Activated CD4-positive, alpha-beta T cell treated with anti-CD3 and anti-CD28 coated beads, Interleukin-2, amount 50 U/mL, for 4 hours (primary cell): ENCODE data around the gene PBX1.
"Not testable (repeated sequence)": the region's sequence is repeated elsewhere in the genome, so short reads cannot be mapped to it uniquely, and the experiment has no call there.

Source experiments
- DNase-seq, 2 experiments: peaks; one replicate each; pipeline ENCODE4 v3.0.0-alpha.2; 2020

PBX1 gene

DNA sequence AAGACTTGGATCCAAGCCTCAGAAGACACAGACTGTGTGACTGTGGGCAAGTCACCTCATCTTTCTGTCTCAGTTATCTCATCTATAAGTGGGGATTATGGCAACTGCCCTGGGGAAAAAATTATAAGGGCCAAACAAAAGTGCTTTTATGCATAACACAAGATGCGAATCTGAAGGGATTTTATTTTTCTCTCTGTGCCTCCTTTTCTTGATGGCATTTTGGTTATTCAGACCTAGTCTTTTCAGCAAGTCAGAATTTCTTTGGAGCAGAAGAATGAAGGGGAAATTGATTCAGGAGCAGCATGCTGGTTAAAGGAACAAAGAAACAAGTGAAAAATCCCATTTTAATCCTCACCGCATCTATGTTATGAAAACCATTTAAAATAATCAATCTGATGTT lies 86.9 kb downstream of the PBX1 start:
- no peak for DNase-seq

DNA sequence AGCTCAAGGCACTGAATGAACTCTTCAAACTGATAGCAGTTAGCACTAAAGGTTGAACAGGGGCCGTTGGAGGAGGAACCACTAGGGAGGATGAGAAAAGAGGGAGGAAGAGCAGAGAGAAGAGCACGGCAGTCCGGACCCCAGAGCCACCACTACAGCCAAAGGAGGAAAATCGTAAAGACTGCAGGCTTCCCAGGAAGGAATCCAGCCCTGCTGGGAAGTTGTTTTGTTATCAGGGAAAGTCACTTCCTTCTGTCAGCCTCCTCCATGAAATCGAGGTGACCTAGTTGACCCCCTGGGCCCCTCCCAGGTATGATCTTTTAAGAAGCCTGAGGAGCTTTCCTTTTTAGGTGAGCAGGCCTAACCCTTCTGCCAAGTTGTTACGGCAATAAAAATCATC lies 88.2 kb downstream of the PBX1 start:
- no peak for DNase-seq

DNA sequence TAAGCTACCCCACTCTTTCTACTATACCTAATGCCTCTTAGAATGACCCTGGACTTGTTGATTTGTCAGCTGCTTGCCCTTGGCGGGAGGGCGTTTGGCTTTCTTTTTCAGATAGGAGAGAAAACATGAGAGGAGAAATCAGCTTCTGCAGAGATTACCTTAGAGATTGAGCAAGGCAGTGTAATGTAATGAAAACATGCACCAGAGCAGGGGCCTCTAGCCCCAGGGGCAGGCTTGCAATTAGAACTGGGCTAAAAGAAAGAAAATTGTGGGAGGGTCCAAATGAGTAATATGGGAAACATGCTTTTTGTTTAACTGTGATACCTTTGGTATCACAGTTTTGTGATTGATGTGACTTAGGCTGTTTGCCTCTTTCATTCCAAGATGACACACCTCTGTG lies 89.7 kb downstream of the PBX1 start:
- no peak for DNase-seq

DNA sequence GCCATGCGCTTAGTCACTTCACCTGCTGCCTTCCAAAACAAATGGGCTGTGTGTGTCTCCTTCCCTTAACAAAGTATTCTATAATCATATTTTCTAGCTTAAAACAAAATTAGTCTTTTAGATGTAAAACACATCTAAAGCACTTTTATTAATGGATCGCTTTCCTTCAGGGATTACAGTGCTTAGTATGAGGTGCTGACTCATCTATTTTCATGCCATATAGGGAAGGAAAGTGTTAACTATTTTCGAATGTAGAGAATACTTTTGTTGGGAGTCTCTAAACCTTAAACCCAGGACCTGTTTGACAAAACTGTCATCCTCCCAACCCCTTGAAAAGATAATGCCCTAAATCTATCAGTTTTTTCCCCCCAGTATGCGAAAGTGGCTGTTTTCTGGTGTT lies 90.2 kb downstream of the PBX1 start:
- no peak for DNase-seq

DNA sequence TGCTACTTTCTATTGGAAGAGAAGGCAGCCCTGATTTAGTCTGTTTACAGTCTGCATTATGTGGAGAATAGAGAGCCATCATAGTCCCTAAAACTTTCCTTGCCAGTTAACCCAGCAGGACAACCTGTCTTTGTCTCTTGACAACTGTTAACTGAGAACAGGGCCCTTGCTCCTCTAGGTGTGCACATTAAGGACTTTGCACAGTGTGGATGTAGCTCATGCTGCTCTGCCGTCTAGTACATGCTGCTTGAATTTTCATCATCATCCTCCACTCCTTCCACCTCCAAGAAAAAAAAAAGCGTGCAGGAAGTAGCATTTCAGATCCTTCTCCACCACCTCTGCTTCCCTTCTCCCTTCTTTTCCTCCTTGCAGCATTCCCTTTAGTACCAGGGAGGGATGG lies 91.5 kb downstream of the PBX1 start:
- no peak for DNase-seq

DNA sequence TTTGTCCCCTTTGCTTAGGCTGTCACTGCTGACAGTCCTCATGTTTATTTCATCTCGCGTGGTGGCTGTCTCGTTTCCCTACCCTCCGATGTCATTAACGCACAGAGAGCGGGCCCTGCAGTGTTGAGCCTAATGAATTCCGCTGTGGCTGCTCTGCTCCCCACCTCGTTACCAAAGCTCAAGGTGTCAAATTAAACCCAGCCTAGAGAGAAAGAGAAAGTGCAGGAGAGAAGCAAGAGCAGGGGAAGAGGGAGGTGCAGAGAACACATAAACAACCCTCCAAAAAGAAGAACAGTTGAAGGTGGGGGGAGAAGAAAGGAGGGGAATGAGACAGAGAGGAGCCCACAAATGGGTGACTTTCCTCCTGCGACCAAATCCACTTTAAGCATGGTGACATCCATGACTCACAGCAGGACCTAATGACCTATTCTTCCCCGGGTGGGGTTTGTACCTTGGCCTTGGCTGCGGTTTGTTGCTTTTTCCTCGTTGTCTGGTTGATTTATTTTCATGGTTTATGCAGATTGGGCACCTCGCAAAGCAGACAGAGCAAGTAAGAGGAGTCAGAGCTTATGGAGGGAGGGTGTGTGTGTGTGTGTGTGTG lies 92.5 kb downstream of the PBX1 start:
- no peak for DNase-seq

DNA sequence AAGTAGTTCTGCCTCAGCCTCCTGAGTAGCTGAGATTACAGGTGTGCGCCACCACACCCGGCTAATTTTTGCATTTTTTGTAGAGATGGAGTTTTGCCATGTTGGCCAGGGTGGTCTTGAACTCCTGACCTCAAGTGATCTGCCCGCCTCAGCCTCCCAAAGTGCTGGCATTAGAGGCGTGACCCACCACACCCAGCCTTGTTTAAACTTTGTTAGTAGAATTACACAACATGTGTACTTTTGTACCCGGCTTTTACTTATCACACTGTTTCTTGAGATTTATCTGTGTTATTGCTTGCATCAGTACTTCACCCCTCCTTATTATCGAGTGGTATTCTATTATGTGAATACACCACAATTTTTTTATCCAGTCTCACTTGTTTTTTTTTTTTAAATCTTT lies 94.0 kb downstream of the PBX1 start:
- DNase-seq, result not testable (repeated sequence)

DNA sequence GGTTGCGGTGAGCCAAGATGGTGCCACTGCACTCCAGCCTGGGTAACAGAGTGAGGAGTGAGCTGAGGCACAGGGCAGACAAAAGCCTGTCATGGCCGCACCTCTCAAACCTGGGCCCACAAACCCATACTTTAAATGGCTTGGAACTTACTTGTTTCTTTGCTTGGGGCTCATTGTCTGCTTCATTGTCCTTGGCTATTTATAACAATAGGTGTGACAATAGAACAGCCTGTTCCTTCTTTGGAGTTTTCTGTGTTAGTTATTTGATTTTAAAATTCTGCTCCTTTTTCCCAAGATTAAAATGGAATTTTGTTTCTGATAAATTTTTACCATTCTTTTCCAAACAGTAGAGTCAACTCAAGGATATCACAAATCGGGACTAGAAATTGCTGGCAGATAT lies 94.7 kb downstream of the PBX1 start:
- no peak for DNase-seq

DNA sequence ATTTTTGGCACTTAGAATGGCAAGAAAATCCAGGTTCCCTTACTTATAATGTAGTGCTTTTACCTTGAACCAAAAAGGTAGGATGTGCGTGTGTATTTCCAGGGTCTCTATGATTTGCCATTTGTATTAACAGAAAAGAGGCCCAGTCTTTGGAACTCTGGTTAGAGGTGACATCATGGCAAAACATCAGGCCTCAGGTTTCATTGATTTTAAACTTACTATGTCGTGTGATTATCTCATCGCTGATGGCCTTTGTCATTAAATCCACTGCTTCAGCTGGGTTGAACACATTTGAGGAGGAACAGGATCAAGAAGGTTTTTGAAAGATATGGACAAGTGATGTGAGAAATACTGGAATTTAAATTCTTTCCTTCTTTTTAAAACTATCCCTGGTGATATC lies 95.2 kb downstream of the PBX1 start:
- no peak for DNase-seq

DNA sequence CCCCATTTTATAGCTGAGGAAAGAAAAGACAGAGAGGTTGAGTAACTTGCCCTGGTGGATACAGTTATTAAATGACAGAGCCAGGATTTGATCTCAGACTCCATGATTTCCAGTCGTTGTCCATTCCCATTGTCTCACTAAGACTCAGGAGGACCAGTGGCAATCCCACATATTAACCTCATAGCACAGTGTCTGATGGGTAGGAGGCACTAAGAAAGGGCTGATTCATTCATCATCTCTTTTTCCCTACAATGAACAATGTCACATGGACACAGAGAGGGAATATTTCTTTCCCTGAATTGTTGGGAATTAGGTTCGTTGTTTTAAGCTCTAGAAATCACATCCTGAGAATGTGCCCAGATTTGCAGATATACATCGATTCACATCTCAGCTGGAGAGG lies 99.9 kb downstream of the PBX1 start:
- no peak for DNase-seq

DNA sequence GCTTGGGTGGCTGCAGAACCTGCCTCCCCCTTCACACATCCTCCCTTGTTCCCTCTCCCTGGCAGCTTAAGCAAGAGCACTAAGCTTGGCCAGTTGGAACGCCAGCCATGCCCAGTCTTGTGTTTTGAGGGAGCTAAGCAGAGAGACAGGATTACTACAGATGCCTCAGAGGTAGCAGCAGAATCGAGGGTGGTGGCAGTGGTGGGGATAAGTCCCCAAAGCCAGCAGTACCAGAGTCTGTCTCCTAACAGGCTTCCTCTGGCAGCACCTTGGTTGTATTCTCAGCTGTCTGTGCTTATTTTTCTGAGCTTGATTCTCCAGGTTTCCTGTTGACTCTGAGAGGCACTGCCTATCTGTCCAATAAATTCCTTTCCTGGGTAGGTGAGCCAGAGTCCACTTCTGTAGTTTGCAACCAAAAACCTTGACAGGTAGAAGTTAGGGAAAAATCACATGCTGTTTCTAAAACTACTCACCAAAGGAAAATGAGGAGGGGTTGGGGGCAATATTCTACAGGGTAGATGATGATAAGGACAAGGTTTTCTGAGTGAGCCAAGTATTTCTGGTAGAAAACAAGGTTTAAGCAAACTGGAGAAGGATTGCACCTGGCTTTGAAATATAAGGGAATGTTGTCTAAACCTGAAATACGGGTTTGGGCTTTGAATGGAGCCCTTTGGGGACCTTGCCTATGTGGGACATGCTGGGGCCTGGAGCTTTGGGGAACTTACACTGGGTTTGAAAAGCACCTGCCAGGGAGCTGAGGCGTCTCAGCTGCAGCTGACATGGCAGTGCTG lies 100.8 kb downstream of the PBX1 start:
- no peak for DNase-seq

DNA sequence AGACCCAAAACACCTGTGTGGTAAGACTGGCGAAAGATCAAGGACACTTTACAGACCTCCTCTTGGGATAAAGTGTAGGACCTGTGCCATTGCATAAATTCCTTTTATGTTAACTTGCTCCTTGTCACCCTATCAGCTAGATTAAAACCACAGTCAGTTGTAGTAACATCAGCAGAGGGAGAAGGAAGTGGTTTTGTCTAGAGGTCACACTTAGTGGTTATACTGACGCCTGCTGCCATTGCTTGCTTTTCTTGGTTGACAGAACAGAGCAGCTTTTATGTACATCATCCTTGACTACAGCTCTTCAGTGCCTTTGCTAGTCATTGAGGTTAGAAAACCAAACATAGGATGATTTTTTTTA lies 101.4 kb downstream of the PBX1 start:
- no peak for DNase-seq

DNA sequence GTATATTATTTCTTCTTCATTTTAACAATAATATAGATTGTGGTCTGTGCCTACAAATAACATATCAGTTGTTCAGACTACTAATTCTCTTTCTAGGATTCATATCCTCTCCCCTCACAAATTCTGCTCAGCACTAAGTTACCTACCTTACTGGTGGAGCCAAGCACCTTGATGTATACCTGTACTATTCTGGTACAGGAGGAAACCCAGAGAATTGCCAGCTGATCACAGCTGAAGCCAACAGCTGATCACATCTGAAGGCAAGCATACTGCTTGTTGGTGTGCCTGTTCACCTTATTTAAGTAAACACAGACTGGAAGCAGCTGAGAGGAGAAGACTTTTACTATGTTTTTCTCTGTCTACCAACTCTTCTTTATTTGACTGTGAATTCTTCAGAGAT lies 101.8 kb downstream of the PBX1 start:
- DNase-seq, result no peak

DNA sequence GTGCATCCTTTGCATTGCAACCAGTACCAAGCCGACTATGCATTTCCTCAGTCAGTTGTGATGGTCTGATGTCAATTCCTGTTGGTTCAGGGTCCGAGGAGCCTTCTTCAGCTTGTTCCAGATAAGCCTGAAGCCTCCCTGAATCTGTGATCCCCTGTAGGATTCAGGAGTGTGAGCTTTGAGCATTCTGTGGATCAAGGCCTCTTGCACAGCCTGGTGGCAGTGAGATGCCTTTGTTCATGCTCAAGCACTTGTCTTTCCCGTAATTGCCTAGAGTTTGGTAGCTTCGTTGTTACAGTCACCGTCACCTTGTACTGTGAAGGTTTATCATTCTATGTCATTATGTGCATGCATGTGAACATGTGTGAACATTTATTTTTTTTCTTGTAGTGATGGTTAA lies 103.5 kb downstream of the PBX1 start:
- no peak for DNase-seq

DNA sequence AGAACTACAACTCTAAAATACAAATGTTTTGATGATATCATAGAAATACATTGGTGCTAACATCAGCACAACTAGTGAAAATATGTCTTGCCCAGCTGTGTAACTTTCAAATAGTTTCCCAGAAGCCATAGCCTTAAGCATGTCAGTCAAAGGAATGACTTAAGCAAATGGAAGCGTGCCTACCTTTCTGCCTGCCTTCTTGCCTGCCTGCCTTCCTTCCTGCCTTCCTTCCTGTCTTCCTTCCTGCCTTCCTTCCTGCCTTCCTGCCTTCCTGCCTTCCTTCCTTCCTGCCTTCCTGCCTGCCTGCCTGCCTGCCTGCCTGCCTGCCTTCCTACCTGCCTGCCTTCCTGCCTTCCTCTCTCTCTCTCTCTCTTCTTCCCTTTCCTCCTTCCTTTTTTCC lies 104.0 kb downstream of the PBX1 start:
- DNase-seq, result no peak

DNA sequence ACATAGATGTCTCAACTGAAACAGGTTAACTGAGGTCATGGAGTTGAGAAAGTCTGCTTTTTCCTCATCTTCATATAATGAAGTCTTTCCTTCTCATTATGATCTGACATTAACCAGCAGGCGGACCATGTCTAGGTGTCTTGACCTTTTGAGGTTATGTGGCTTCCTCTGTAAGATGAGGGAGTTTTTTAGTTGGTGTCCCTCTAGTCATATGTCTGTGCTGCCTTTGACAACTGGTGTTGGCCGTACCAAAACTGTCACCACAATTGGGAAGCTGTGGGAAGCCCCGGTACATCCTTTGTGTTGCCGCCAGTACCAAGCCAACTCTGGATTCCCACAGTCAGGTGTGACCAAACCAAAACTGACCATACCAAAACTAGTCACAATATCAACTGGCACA lies 105.1 kb downstream of the PBX1 start:
- DNase-seq, result no peak

DNA sequence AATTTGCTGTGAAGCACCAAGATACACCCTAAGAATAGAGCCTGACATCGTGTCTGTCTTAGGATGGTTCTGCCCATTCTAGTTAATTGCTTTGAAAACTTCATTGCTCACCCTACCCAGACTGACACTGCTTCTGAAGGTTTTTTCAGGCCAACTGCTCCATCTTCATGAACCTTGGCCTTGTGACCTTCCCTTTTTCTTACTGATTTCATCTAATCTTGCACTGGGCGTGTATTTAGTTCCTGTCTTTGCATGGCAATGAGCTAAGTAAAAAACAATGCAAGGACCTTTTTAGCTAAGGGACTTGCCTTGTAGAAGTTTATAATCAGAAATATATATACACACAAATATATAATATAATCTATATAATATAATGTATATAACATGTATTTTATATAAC lies 108.0 kb downstream of the PBX1 start:
- DNase-seq, result no peak

DNA sequence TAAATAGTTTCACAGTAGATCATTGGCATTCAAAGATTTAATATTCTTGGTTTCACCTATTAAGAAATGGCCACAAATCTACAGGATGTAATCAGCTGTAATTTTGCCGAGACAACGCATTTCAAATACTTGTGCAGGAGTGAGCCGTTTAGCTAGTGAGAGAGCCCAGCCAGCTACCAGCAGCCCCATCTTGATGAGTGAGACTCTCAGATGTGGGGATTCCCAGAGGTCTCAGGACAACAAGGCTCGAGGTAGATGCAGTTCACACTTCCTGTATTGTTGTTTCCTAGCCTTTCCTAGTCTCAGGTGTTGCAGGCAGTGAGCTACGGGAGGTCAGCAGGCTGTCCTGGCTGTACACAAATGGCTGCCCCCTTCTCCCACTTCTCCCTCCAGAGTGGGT lies 108.6 kb downstream of the PBX1 start:
- DNase-seq, result no peak

DNA sequence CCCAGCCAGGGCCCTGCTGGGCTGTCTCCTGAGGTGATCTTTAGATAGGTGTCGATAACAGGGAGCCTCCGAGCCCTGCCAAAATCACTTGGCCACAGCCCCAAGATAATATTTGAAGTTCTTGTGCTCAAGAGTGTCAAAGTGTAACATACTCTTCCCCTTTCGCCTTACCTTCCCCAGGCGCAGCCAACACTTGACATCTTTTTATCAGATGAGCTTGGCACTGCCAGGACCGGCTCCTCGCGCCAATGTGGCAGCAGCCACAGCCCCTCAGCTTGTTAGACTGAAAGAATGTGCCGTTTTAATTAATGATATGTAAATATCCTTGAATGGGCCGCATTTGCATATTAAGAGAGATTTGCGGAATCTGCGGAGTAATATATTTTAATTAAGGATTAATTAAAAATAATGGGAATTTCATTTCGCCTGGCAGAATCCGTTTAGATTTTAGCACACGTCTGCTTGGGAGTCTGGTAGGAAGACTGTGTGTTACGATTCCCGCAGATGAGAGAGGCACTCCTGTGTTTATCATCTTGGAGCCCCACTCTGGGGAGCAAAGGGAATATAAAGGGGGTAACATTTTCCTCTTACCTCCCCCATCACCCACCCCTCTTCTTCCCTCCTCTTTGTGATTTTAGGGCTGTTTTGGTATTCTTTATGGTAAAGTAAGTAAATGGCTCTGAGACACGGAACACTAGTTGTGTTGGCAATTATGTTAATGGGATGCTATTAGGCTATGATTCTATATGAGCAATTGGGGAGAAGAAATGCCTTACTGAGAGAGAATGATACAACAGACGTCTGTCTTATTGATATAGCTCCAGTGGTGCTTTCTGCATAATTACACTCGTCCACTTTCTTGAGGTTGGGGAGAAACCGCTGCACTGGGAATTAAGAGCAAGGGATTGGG lies 109.8 kb downstream of the PBX1 start:
- no peak for DNase-seq

DNA sequence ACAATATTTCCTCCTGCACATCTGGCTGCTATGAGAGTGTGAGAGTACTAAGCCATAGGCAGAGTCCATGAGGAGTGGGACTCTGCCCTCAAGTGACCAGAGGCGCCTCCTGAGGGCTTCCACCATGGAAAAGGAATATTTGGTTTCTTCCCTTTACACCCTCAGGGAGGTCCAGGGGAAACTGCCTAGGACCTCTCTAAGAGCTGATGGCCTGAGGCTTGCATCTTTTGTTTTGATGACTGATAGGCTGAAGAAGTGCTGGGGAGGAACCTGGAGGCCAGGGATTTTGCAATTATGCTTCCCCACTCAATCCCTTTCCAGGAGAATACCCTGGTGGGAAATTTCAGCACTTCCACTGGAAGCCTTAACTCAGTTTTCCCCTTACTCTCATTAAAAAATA lies 111.0 kb downstream of the PBX1 start:
- no peak for DNase-seq

DNA sequence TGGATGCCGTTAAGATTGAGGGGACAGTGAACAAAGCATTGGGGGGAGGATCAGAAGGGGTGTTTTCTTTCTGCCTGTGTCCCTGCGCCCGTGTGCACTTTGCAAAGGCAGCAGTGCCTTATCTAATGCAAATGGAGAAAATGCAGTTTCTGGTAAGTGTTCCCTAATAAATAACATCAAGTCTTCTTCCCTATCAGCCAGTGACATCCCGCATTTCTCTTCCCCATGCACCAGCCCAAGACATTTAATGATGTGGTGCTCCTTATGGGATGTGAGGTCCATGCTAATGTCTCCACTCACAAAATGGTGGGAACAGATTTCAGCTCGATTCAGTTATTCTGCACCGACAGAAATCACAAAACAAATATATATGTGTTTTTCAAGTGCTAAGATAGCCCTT lies 111.8 kb downstream of the PBX1 start:
- no peak for DNase-seq

DNA sequence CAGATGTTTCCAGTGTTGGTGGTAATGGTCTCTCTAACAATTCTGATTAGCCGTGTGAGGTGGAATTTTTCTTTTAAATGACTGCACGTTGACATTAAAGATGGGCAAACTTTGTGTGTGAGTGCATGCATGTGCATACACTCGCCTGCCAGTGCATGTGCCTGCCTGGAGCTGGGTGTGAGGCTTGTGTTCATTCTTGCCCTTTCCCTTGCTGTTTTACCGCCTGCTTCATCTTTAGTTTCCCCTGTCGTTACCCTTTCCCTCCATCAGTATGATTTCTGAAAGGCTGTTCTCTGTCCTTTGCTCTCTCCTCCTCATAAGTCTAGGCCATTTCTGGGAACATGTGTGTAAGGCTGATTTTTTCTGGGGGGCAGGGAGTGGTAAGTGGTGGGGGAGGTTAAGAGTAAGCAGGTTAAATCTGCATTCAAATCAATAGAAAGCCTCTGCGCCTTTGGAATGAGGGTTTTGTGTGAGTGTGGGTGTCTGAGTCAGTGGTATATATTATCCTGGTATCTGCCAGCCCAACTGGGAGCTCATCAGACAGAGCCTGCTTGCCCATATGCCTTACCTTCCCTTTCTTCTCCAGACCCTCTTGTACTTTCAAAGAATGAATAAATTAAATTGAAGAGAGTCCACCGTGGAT lies 112.5 kb downstream of the PBX1 start:
- DNase-seq, result no peak

DNA sequence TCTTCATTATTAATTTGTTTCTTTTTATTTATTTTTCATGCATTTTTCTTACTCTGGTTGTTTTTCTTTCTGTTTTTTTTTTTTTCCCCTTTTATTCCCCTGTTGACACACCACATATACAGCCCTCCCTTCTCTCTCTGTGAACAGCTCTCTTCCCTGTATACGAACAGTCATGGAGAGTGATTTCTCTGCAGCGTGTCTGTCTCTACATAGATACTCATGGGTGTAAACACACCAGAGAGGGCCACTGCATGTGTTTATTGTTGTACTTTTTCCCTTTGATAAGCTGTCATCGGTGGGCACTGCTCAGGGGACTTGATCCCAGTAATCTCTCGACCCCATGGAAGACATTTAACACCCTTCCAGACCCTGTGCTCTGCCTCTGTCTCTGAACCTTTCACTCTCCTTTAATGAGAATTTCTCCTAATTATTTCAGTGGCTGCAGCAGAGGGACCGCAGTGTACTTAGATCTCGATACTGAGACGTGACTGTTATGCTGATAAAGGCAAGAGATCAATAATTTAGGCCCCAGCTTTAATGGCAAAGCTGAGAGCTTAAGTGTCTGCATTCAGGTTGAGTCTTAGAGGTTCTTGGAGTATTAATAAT lies 113.1 kb downstream of the PBX1 start:
- no peak for DNase-seq
